ENCODE data around the gene SARDH. TPM values are rescaled to one million over a fixed set of nuclear protein-coding genes. Genes with fewer than 3 reads are reported as not detected.

The SARDH gene
- total RNA-seq, 1 experiment from 2014 or later, result 5.3 TPM

DNA sequence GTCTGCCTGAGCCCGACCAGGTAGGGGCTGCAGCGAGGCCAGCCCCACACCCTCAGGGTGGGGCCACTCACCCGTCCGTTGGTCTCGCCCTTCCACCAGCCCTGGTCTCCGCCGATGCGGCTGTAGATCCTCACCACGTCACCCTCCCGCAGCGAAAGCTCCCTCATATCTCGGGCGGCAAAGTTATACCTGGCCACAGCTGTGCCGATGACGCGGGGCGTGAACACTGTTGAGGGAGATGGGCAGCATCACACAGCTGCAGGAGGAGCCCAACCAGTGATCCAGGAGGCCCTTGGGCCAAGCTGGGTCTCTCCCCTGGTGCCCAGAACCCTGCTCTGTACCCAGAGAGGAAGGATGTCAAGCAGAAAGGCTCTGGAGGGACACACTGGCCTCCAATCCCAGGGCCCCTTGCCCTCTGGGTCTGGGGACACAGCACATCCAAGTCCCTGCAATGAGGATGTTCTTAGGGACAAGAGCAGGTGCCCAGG is 30.3 kb upstream of the SARDH start:
- DNase-seq, result peak; percentile 20
- Histone ChIP-seq H4K20me1 (ENCODE audit: control insufficient read depth, insufficient read depth, insufficient read length) (no peaks in the 10 kb centered on the region), H2BK5ac (ENCODE audit: insufficient read length, low read length) (no peak overlapping the region), H3K9me3 (ENCODE audit: control insufficient read depth, low read depth, low read length) (no peaks in the 10 kb centered on the region), H3K23ac (ENCODE audit: insufficient read length, low read depth, low read length) (no peak overlapping the region), H3K9ac (ENCODE audit: extremely low read depth, insufficient read length, low read length) (no peak overlapping the region), H2AFZ (ENCODE audit: low read length) (no peak overlapping the region), H3K27ac (ENCODE audit: insufficient read length, low read depth, low read length) (no peak overlapping the region), H3T11ph (ENCODE audit: low read length) (no peak overlapping the region), H4K5ac (ENCODE audit: insufficient read length, low read depth, low read length) (no peak overlapping the region), H3K4ac (ENCODE audit: low read depth, low read length) (no peak overlapping the region), H3K56ac (ENCODE audit: insufficient read length, low read depth, low read length) (no peak overlapping the region), H2BK15ac (ENCODE audit: low read depth, low read length) (no peak overlapping the region), H3K27me3 (ENCODE audit: insufficient read depth, low read length) (no peaks in the 10 kb centered on the region), H3K4me2 (ENCODE audit: insufficient read depth, insufficient read length, low read length) (no peak overlapping the region), H2BK12ac (ENCODE audit: insufficient read length, low read depth, low read length) (no peak overlapping the region), H3K79me2 (ENCODE audit: insufficient read depth, low read length) (no peaks in the 10 kb centered on the region), H2AK5ac (ENCODE audit: insufficient read length, low read length) (no peak overlapping the region), H3K14ac (ENCODE audit: insufficient read depth, low read length) (no peak overlapping the region), H4K91ac (ENCODE audit: insufficient read length, low read depth, low read length) (no peak overlapping the region), H3K79me1 (ENCODE audit: insufficient read depth, low read depth, low read length, poor library complexity, severe bottlenecking) (no peaks in the 10 kb centered on the region), H2BK120ac (ENCODE audit: low read depth, low read length, poor library complexity, severe bottlenecking) (no peak overlapping the region), H2BK20ac (ENCODE audit: low read depth, low read length, poor library complexity, severe bottlenecking) (no peak overlapping the region), H3K18ac (ENCODE audit: insufficient read length, low read depth, low read length) (no peak overlapping the region), H4K8ac (replicated peaks; ENCODE audit: insufficient read length, low read depth, low read length) (no peak overlapping the region), H3K4me1 (ENCODE audit: insufficient read depth, low read length) (no peaks in the 10 kb centered on the region), H3K23me2 (ENCODE audit: insufficient read length, low read depth, low read length, poor library complexity, severe bottlenecking) (no peaks in the 10 kb centered on the region)
- no peaks in the 10 kb centered on the region for H3K4me1 Mint-ChIP-seq
- peaks cover 10% of the 10 kb centered on the region in 2 experiments for H3K9me3 Mint-ChIP-seq
- no peak overlapping the region for H3K27ac Mint-ChIP-seq
- no peak overlapping the region for H3K4me3 Mint-ChIP-seq
- no CpG with 5 or more reads among the region's 17 CpGs for WGBS (ENCODE audit: extremely low coverage, insufficient read length, low lambda C conversion rate)
- peaks cover 35 to 68% (median 55%) of the 10 kb centered on the region in 3 experiments for H3K36me3 Mint-ChIP-seq (ENCODE audit: insufficient read depth in 1 of 3, low read depth in 3 of 3)
- no peaks in the 10 kb centered on the region for H3K27me3 Mint-ChIP-seq (ENCODE audit: low read depth)
- TF ChIP-seq, protein P1, sequence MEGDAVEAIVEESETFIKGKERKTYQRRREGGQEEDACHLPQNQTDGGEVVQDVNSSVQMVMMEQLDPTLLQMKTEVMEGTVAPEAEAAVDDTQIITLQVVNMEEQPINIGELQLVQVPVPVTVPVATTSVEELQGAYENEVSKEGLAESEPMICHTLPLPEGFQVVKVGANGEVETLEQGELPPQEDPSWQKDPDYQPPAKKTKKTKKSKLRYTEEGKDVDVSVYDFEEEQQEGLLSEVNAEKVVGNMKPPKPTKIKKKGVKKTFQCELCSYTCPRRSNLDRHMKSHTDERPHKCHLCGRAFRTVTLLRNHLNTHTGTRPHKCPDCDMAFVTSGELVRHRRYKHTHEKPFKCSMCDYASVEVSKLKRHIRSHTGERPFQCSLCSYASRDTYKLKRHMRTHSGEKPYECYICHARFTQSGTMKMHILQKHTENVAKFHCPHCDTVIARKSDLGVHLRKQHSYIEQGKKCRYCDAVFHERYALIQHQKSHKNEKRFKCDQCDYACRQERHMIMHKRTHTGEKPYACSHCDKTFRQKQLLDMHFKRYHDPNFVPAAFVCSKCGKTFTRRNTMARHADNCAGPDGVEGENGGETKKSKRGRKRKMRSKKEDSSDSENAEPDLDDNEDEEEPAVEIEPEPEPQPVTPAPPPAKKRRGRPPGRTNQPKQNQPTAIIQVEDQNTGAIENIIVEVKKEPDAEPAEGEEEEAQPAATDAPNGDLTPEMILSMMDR (conservative IDR thresholded peaks at IDR 0.05), result no peak

All from H9 (cell line).